GM12878 (cell line): ENCODE measurements around the gene SETDB1. TPM values are rescaled to one million over a fixed set of nuclear protein-coding genes. Genes with fewer than 3 reads are reported as not detected.

Source experiments
- ATAC-seq: fragments of 200-7000 bp; cut with Tn5 transposase; 3 replicates; pipeline ENCODE4 v1.9.1; 2020; ENCODE audit warnings: mild to moderate bottlenecking, moderate library complexity
- BruUV-seq: library from RNA; stranded (reverse); fragments of 400-500 nt; replicated peaks from 2 replicates; lab custom pipeline; 2021; lab: Mats Ljungman, UMichigan
- CTCF ChIA-PET: fragments of 300-600 bp; sonication (Branson Sonifier 250); formaldehyde crosslinking; extraction: SDS; loops from one replicate; lab custom pipeline; 2021; ENCODE audit warnings: inconsistent platforms; lab: Yijun Ruan, JAX
- POLR2A ChIA-PET: fragments of 350-600 bp; formaldehyde crosslinking; extraction: SDS; loops from one replicate; lab custom pipeline; 2021; ENCODE audit warnings: inconsistent platforms; lab: Charles Lee
- RAD21 ChIA-PET: fragments of 300-600 bp; sonication (Branson Sonifier 250); formaldehyde crosslinking; loops from one replicate; lab custom pipeline; 2023; ENCODE audit warnings: antibody characterized with exemption; ENCODE audit not compliant: unreplicated experiment; lab: Charles Lee
- SMC1A ChIA-PET: fragments of 300-600 bp; sonication (Branson Sonifier 250); formaldehyde crosslinking; loops from one replicate; lab custom pipeline; 2023; ENCODE audit not compliant: unreplicated experiment, uncharacterized antibody; lab: Charles Lee
- DNase-seq: peaks from one replicate; pipeline ENCODE4 v3.0.0-alpha.2; 2011; ENCODE audit warnings: low read depth, low spot score
- FAIRE-seq: peaks from 3 replicates; lab custom pipeline; 2011; peaks lifted over from hg19 to GRCh38; lab: Jason Lieb, UNC
- H2AFZ ChIP-seq: 2 replicates; pipeline ENCODE4 v1.6.0; 2011; ENCODE audit warnings: low read depth, low read length, control low read depth; ENCODE audit not compliant: control insufficient read depth
- H3K27ac ChIP-seq: 2 replicates; pipeline ENCODE4 v1.5.1; 2011; ENCODE audit warnings: control low read depth; ENCODE audit not compliant: control insufficient read depth, insufficient read depth
- H3K27me3 ChIP-seq, 2 experiments: replicated peaks in 1 of 2; 2 replicates each; pipeline versions ENCODE4 v1.6.0 to v1.6.1; 2011; ENCODE audit warnings: low read length in 1 of 2; ENCODE audit not compliant: control insufficient read depth in 2 of 2, insufficient read depth in 2 of 2
- H3K36me3 ChIP-seq, 2 experiments: 2 replicates each; pipeline ENCODE4 v1.5.1; 2011; ENCODE audit warnings: low read length in 1 of 2; ENCODE audit not compliant: control insufficient read depth in 2 of 2, insufficient read depth in 2 of 2
- H3K4me1 ChIP-seq: 2 replicates; pipeline ENCODE4 v1.6.1; 2011; ENCODE audit warnings: mild to moderate bottlenecking, low read length, moderate library complexity, mixed read lengths; ENCODE audit not compliant: control insufficient read depth, insufficient read depth
- H3K4me2 ChIP-seq: 2 replicates; pipeline ENCODE4 v1.6.0; 2011; ENCODE audit warnings: control low read depth; ENCODE audit not compliant: control insufficient read depth, insufficient read depth
- H3K4me3 ChIP-seq: fragments of 200-600 bp; sonication (generic); 2 replicates; pipeline ENCODE4 v1.5.1; 2016
- H3K79me2 ChIP-seq: 2 replicates; pipeline ENCODE4 v1.6.0; 2011; ENCODE audit warnings: low read length; ENCODE audit not compliant: control insufficient read depth, insufficient read depth
- H3K9ac ChIP-seq: 2 replicates; pipeline ENCODE4 v1.8.0; 2011; ENCODE audit warnings: low read length, control low read depth, mixed read lengths; ENCODE audit not compliant: control insufficient read depth, insufficient read depth
- H3K9me3 ChIP-seq: replicated peaks from 3 replicates; pipeline ENCODE4 v1.5.1; 2011; ENCODE audit warnings: mild to moderate bottlenecking, low read length; ENCODE audit not compliant: control insufficient read depth, insufficient read depth
- H4K20me1 ChIP-seq: 2 replicates; pipeline ENCODE4 v1.6.0; 2011; ENCODE audit not compliant: control insufficient read depth, insufficient read depth
- BRCA1 ChIP-seq: IDR thresholded peaks from 2 replicates; pipeline ENCODE4 v1.6.1; 2011; ENCODE audit warnings: low read depth, low read length, improper control_type of control experiment
- CBFB ChIP-seq: IDR thresholded peaks from 2 replicates; pipeline ENCODE4 v1.6.1; 2016; ENCODE audit warnings: antibody characterized with exemption, low read depth
- CHD2 ChIP-seq: IDR thresholded peaks from 2 replicates; pipeline ENCODE4 v1.6.1; 2011; ENCODE audit warnings: low read depth, low read length, improper control_type of control experiment, borderline replicate concordance
- CREM ChIP-seq: IDR thresholded peaks from 2 replicates; pipeline ENCODE4 v1.6.1; 2014; ENCODE audit warnings: antibody characterized with exemption, low read depth
- EP300 ChIP-seq, 2 experiments: fragments of 150-350 bp in 1 of 2; IDR thresholded peaks; 2 replicates each; pipeline ENCODE4 v1.6.1; 2011 to 2012; ENCODE audit warnings: low read depth in 2 of 2, low read length in 2 of 2, borderline replicate concordance in 1 of 2, improper control_type of control experiment in 1 of 2, inconsistent platforms in 1 of 2; ENCODE audit not compliant: control insufficient read depth in 1 of 2
- ESRRA ChIP-seq: IDR thresholded peaks from 2 replicates; pipeline ENCODE4 v1.6.1; 2012; ENCODE audit warnings: mild to moderate bottlenecking, low read length, improper control_type of control experiment
- FOS ChIP-seq: IDR thresholded peaks from 3 replicates; pipeline ENCODE4 v1.6.1; 2011; ENCODE audit warnings: borderline replicate concordance; ENCODE audit not compliant: insufficient read length; ENCODE audit errors: extremely low read depth
- FOXK2 ChIP-seq: fragments of 450-650 bp; IDR thresholded peaks from 2 replicates; pipeline ENCODE4 v1.6.1; 2017; ENCODE audit warnings: mild to moderate bottlenecking, moderate library complexity
- MTA3 ChIP-seq: IDR thresholded peaks from 2 replicates; pipeline ENCODE4 v1.6.1; 2012; ENCODE audit warnings: low read length, inconsistent platforms, borderline replicate concordance
- MYB ChIP-seq: fragments of 150-350 bp; IDR thresholded peaks from 2 replicates; pipeline ENCODE4 v1.6.1; 2014; ENCODE audit warnings: mild to moderate bottlenecking, low read depth, low read length, borderline replicate concordance
- NBN ChIP-seq: fragments of 450-650 bp; IDR thresholded peaks from 2 replicates; pipeline ENCODE4 v1.6.1; 2016
- NFXL1 ChIP-seq: fragments of 450-650 bp; IDR thresholded peaks from 2 replicates; pipeline ENCODE4 v1.6.1; 2017; ENCODE audit warnings: antibody characterized with exemption, mild to moderate bottlenecking, borderline replicate concordance
- SUPT20H ChIP-seq: IDR thresholded peaks from 2 replicates; pipeline ENCODE4 v1.6.1; 2011; ENCODE audit warnings: low read depth, mild to moderate bottlenecking, low read length, moderate library complexity, borderline replicate concordance; ENCODE audit not compliant: control insufficient read depth
- ZNF217 ChIP-seq: fragments of 450-650 bp; IDR thresholded peaks from 2 replicates; pipeline ENCODE4 v1.6.1; 2017; ENCODE audit warnings: antibody characterized with exemption, mild to moderate bottlenecking
- ZNF592 ChIP-seq: fragments of 450-650 bp; IDR thresholded peaks from 2 replicates; pipeline ENCODE4 v1.6.1; 2017; ENCODE audit warnings: mild to moderate bottlenecking, moderate library complexity
- ZNF622 ChIP-seq: fragments of 450-650 bp; IDR thresholded peaks from 2 replicates; pipeline ENCODE4 v1.6.1; 2017; ENCODE audit warnings: mild to moderate bottlenecking, inconsistent platforms
- WGBS: methylation state at CpG from one replicate; pipeline ENCODE4 v1.1.6; 2016; ENCODE audit warnings: low lambda C conversion rate; ENCODE audit not compliant: insufficient replicate concordance, insufficient coverage; ENCODE audit errors: missing lambda C conversion rate; 5-methylcytosine and 5-hydroxymethylcytosine counted together
- in situ Hi-C: fragments of 300-500 bp; cut with MboI; formaldehyde crosslinking; loops from 9 replicates; pipeline ENCODE4 v1.14.3; 2018; ENCODE audit warnings: mixed read lengths
- intact Hi-C: fragments of 100-400 bp; cut with micrococcal nuclease; formaldehyde crosslinking; loops from one replicate; pipeline ENCODE4 v1.14.2; 2022; ENCODE audit not compliant: unreplicated experiment
- polyA plus RNA-seq, 11 experiments: library from polyadenylated mRNA; depleted of rRNA in 4 of 11; unstranded in 6 of 11; stranded (reverse) in 5 of 11; fragments of >200 nt; fragmentation: Nextera tagmentation in 4 of 11; fragmentation: Illumina TruSeq in 1 of 11; extraction: Ambion mirVana in 4 of 11; extraction: Trizol in 1 of 11; gene quantifications; 1 replicate in 1 of 11; 2 replicates in 10 of 11; pipeline versions ENCODE4 v1.2.1 to v1.2.3, GENCODE V29; 2011 to 2016; ENCODE audit warnings: inconsistent platforms in 2 of 11, missing spikeins in 2 of 11, low read depth in 1 of 11
- total RNA-seq, 4 experiments: library from RNA; depleted of rRNA in 3 of 4; stranded (reverse); fragments of >200 nt in 3 of 4; fragmentation: Illumina TruSeq in 1 of 4; extraction: Trizol in 1 of 4; gene quantifications; 2 replicates each; pipeline versions ENCODE4 v1.2.1 to v1.2.3, GENCODE V29; 2013 to 2021

SETDB1 gene
- total and polyA plus RNA-seq, 10 of the 15 experiments (the other 5 are each of a cell fraction or from before 2014, with no cell fraction given): 14.3 to 56.7 (median 35.7) TPM

DNA sequence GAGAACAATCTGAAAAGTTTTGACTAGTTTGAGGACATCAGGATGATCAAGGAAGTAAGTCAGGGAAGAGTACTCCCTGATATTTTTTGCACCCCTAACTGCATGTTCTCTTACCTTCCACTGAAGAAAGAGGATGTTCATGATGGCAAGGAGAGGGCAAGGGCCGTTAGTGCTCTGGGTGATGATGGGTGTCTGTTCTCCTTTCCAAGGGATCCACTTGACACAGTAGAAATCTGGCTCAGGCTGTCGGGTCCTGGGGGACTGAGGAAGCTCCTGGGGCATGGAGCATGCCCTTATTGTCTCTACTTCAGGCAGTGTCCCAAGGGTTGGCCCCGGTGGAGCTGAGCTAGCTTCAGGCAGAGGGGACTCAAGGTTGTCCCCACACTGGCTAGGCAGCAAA is 75.9 kb downstream of the SETDB1 start (continued):
- TF ChIP-seq ZNF592 (no peak), NBN (no peak), ZNF622 (no peak)
- TF ChIP-seq, all 136 proteins: peak for 0

GRCh38 chr1:151002611-151003010 is 76.4 kb downstream of the SETDB1 start:
- Histone ChIP-seq H2AFZ (no peak overlapping the region), H3K4me2 (no peak overlapping the region), H3K4me3 (no peak overlapping the region), H3K79me2 (peaks cover 5% of the 10 kb centered on the region), H3K36me3 (no peaks in the 10 kb centered on the region; a peak in 1 of 4 replicates), H3K9me3 (no peaks in the 10 kb centered on the region), H3K27me3 (no peaks in the 10 kb centered on the region), H3K4me1 (peaks cover 7% of the 10 kb centered on the region), H3K9ac (no peak overlapping the region), H3K27ac (no peak overlapping the region), H4K20me1 (no peaks in the 10 kb centered on the region)
- in situ Hi-C loops: no loop called here
- intact Hi-C loops: no loop called here
- ChIA-PET CTCF (interaction anchor here (0.6 to 16.2 kb wide), 3 partner anchors 8 to 22 kb away, joined by 3 to 252 read pairs (median 6); partner anchors contain the start of genes ANXA9 and CERS2), POLR2A (interaction anchor here (0.5 kb wide), 1 partner anchor 55 kb away, joined by 3 read pairs; no protein-coding TSS in a partner anchor), SMC1A (no interaction called here), RAD21 (no interaction called here)
- ATAC-seq (no peak), FAIRE-seq (no peak), DNase-seq (no peak)
- 89% methylated on average over 2 of the region's 2 CpGs for WGBS
- BruUV-seq: no TSS peak
- TF ChIP-seq CBFB (no peak), BRCA1 (no peak), MYB (no peak), NFXL1 (no peak), CREM (no peak), MTA3 (no peak), CHD2 (no peak), ZNF592 (no peak), ESRRA (no peak), SUPT20H (no peak), FOXK2 (no peak), EP300 (IDR thresholded peaks at IDR 0.05; ENCODE audit: borderline replicate concordance in 1 of 2, control insufficient read depth in 1 of 2, low read depth in 2 of 2, low read length in 2 of 2) (no peak), FOS (no peak), ZNF217 (no peak)
